ENCODE data around the gene GPR62.
A peak's percentile ranks its signal among the peaks of the same experiment; 100 is the strongest.

Gene GPR62

DNA sequence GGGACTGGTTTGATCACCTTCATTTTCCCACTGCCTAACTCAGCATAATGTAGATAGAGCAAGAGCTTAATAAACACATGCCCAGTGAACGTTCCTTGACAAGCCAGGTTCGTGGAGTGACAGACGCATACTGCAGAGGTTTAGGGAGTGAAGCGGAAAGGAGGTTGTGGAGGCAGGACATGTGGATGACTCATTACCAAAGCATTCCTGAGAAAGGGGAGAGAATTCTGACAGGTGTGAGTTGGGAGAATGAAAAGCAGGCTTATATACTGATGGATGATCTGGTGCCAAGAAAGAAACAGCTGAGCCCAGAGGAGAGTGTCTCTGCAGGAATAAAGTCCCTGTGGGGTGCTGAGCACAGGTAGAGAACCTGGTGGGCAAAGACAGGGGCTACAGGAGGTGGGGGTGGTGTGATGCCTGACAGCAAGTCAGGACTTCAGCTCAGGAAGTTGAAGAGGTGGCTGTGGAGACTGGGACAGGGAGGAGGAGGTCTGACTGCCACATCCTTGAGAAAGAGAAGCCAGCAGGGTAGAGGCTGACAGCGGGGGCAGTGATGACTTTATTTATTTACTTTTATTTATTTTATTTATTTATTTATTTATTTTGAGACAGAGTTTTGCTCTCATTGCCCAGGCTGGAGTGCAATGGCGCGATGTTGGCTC, 42.9 kb downstream of the GPR62 start:
- no peak overlapping the region for H3K9ac ChIP-seq (ENCODE audit: low read depth, low read length)
- H3K4me3 ChIP-seq (ENCODE audit: low read depth, low read length), result no peak overlapping the region
- H3K9me3 ChIP-seq (ENCODE audit: control insufficient read depth, insufficient read depth, low read length), result no peaks in the 10 kb centered on the region
- H3K27me3 ChIP-seq (ENCODE audit: control insufficient read depth, insufficient read depth, low read length), result no peaks in the 10 kb centered on the region
- peaks cover 23% of the 10 kb centered on the region for H3K4me1 ChIP-seq (ENCODE audit: control insufficient read depth, insufficient read depth, low read length)
- no peak overlapping the region for H3K27ac ChIP-seq (ENCODE audit: low read depth, low read length)
- H3K36me3 ChIP-seq (ENCODE audit: control insufficient read depth, insufficient read depth, low read length), result peaks cover 20% of the 10 kb centered on the region

- H3K9ac ChIP-seq (ENCODE audit: low read depth, low read length), result no peak overlapping the region
- no peaks in the 10 kb centered on the region for H3K9me3 ChIP-seq (ENCODE audit: control insufficient read depth, insufficient read depth, low read length)
- H3K36me3 ChIP-seq (ENCODE audit: control insufficient read depth, insufficient read depth, low read length), result peaks cover 14% of the 10 kb centered on the region
- H3K4me1 ChIP-seq (ENCODE audit: control insufficient read depth, insufficient read depth, low read length), result peaks cover 23% of the 10 kb centered on the region
- no peak overlapping the region for H3K4me3 ChIP-seq (ENCODE audit: low read depth, low read length)
- no peak overlapping the region for H3K27ac ChIP-seq (ENCODE audit: low read depth, low read length)
- H3K27me3 ChIP-seq (ENCODE audit: control insufficient read depth, insufficient read depth, low read length), result no peaks in the 10 kb centered on the region
These were observed 43.6 kb downstream of the GPR62 start for GRCh38 chr3:51998774-51999173.

DNA sequence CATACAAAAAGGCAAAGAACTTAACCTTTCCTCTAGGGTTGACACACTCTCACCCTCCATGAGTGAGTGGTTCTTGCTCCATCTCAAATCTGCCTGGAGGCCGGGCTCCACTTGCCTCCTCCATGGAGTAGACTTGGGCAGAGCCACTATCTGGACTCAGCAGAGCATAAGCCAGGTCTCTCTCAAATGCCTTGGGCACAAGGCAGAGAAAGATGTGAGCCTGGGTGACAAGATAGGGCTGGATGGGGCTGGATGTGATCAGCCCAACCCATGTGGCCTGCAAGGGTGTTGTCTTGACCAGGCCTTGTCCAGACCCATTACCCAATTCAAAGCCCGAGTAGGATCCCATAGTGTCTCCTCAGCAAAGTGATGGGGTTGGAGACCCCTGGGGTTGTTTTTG, 44.7 kb downstream of the GPR62 start:
- no peaks in the 10 kb centered on the region for H3K9me3 ChIP-seq (ENCODE audit: control insufficient read depth, insufficient read depth, low read length)
- no peaks in the 10 kb centered on the region for H3K27me3 ChIP-seq (ENCODE audit: control insufficient read depth, insufficient read depth, low read length)
- H3K4me1 ChIP-seq (ENCODE audit: control insufficient read depth, insufficient read depth, low read length), result peaks cover 15% of the 10 kb centered on the region
- H3K36me3 ChIP-seq (ENCODE audit: control insufficient read depth, insufficient read depth, low read length), result peaks cover 3% of the 10 kb centered on the region
- no peak overlapping the region for H3K9ac ChIP-seq (ENCODE audit: low read depth, low read length)
- H3K4me3 ChIP-seq (ENCODE audit: low read depth, low read length), result no peak overlapping the region
- H3K27ac ChIP-seq (ENCODE audit: low read depth, low read length), result no peak overlapping the region

- Histone ChIP-seq H3K27ac (ENCODE audit: low read depth, low read length) (no peak overlapping the region), H3K4me1 (ENCODE audit: control insufficient read depth, insufficient read depth, low read length) (peaks cover 30% of the 10 kb centered on the region)
These were observed 46.3 kb downstream of the GPR62 start for GRCh38 chr3:52001443-52001974.

GRCh38 chr3:52002748-52003147, 47.6 kb downstream of the GPR62 start:
- Histone ChIP-seq H3K4me3 (ENCODE audit: low read depth, low read length) (no peak overlapping the region), H3K4me1 (ENCODE audit: control insufficient read depth, insufficient read depth, low read length) (peaks cover 30% of the 10 kb centered on the region), H3K9me3 (ENCODE audit: control insufficient read depth, insufficient read depth, low read length) (no peaks in the 10 kb centered on the region), H3K36me3 (ENCODE audit: control insufficient read depth, insufficient read depth, low read length) (no peaks in the 10 kb centered on the region), H3K9ac (ENCODE audit: low read depth, low read length) (no peak overlapping the region), H3K27ac (ENCODE audit: low read depth, low read length) (no peak overlapping the region), H3K27me3 (ENCODE audit: control insufficient read depth, insufficient read depth, low read length) (no peaks in the 10 kb centered on the region)

More at GRCh38 chr3:52001443-52001974, 46.3 kb downstream of the GPR62 start:
- Histone ChIP-seq H3K27me3 (ENCODE audit: control insufficient read depth, insufficient read depth, low read length) (no peaks in the 10 kb centered on the region), H3K9ac (ENCODE audit: low read depth, low read length) (no peak overlapping the region), H3K36me3 (ENCODE audit: control insufficient read depth, insufficient read depth, low read length) (no peaks in the 10 kb centered on the region), H3K9me3 (ENCODE audit: control insufficient read depth, insufficient read depth, low read length) (no peaks in the 10 kb centered on the region), H3K4me3 (ENCODE audit: low read depth, low read length) (no peak overlapping the region)

DNA sequence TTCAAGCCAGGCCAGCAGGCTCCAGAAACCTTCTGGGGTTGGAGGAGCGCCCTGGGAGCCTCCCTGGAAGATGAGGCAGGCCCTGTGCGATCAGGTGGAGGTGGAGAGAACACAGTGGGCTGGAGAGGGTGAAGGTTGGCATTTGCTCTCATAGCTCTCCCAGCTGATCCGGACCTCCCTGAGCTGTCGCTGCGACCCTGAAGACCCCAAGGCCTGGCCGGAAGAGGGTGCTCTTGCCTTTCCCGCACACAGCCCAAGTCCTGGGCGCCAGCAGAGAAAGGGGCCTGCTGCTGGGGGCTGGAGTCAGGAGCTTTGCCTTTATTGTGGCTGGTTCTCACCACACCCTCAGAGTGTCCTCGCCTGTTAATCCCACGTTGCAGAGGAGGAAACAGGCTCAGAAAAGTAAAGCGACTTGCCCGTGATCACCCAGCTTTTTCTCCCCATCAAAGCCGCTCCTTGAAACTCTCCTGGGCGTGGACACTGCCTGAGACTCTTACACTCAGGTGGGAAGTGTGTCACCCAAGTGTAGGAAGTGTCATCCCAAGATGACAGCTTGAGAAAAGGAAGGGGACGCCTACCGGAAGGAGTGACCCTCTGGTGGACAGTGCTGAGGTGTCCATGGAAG, 49.1 kb downstream of the GPR62 start:
- H3K9ac ChIP-seq (ENCODE audit: low read depth, low read length), result no peak overlapping the region
- H3K4me3 ChIP-seq (ENCODE audit: low read depth, low read length), result no peak overlapping the region
- H3K36me3 ChIP-seq (ENCODE audit: control insufficient read depth, insufficient read depth, low read length), result no peaks in the 10 kb centered on the region
- no peak overlapping the region for H3K27ac ChIP-seq (ENCODE audit: low read depth, low read length)
- no peaks in the 10 kb centered on the region for H3K27me3 ChIP-seq (ENCODE audit: control insufficient read depth, insufficient read depth, low read length)
- peaks cover 26% of the 10 kb centered on the region for H3K4me1 ChIP-seq (ENCODE audit: control insufficient read depth, insufficient read depth, low read length)
- no peaks in the 10 kb centered on the region for H3K9me3 ChIP-seq (ENCODE audit: control insufficient read depth, insufficient read depth, low read length)

DNA sequence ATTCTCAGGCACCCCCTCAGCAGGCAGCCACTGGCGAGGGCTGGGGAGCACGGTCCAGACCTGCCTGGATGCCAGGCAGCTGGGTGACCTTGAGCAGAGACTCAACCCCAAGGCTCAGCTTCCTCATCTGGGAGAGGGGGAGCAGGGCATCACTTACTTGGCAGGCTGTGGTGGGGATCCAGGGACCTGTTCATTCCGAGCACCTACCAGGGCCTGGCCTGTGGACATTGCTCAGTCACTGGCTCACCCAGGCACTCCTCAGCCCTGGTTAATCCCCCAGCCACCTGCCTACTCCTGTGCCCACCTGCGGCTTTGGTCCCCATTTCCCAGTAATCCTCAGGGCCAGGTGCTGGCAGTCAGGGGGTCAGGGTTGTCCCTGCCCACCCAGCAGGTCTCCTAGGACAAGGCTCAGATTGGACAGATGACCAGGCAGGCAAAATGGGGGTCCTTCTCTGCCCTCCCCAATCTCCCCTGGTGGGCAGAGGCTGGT, 49.8 kb downstream of the GPR62 start:
- Histone ChIP-seq H3K9ac (ENCODE audit: low read depth, low read length) (no peak overlapping the region), H3K27ac (ENCODE audit: low read depth, low read length) (peak overlapping the region; percentile 87), H3K27me3 (ENCODE audit: control insufficient read depth, insufficient read depth, low read length) (no peaks in the 10 kb centered on the region), H3K4me3 (ENCODE audit: low read depth, low read length) (no peak overlapping the region), H3K4me1 (ENCODE audit: control insufficient read depth, insufficient read depth, low read length) (peaks cover 26% of the 10 kb centered on the region), H3K9me3 (ENCODE audit: control insufficient read depth, insufficient read depth, low read length) (no peaks in the 10 kb centered on the region), H3K36me3 (ENCODE audit: control insufficient read depth, insufficient read depth, low read length) (no peaks in the 10 kb centered on the region)

DNA sequence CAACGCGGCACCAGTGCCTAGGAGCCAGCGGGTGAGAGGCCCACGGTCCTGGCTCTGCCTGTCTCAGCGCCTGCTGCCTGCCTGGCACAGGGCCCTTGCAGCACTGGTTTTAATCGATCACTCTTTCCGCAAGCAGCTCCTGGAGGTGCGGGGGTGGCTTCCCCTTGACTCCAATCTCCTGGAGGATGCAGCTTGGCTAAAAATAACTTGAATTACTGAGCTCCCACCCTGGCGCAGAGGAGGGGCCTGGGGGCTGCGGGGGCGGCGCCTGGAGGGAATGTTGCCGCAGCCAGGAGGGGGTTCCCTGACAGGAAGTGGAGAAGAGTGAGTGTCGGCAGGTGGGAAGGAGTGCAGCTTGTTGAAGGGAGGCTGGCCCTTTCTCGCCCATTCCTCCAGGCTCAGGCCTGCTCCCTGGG, 50.4 kb downstream of the GPR62 start:
- Histone ChIP-seq H3K4me1 (ENCODE audit: control insufficient read depth, insufficient read depth, low read length) (peaks cover 26% of the 10 kb centered on the region), H3K9ac (ENCODE audit: low read depth, low read length) (no peak overlapping the region), H3K9me3 (ENCODE audit: control insufficient read depth, insufficient read depth, low read length) (no peaks in the 10 kb centered on the region), H3K36me3 (ENCODE audit: control insufficient read depth, insufficient read depth, low read length) (no peaks in the 10 kb centered on the region), H3K27ac (ENCODE audit: low read depth, low read length) (peak overlapping the region; percentile 87), H3K4me3 (ENCODE audit: low read depth, low read length) (peak overlapping the region; percentile 45), H3K27me3 (ENCODE audit: control insufficient read depth, insufficient read depth, low read length) (no peaks in the 10 kb centered on the region)

DNA sequence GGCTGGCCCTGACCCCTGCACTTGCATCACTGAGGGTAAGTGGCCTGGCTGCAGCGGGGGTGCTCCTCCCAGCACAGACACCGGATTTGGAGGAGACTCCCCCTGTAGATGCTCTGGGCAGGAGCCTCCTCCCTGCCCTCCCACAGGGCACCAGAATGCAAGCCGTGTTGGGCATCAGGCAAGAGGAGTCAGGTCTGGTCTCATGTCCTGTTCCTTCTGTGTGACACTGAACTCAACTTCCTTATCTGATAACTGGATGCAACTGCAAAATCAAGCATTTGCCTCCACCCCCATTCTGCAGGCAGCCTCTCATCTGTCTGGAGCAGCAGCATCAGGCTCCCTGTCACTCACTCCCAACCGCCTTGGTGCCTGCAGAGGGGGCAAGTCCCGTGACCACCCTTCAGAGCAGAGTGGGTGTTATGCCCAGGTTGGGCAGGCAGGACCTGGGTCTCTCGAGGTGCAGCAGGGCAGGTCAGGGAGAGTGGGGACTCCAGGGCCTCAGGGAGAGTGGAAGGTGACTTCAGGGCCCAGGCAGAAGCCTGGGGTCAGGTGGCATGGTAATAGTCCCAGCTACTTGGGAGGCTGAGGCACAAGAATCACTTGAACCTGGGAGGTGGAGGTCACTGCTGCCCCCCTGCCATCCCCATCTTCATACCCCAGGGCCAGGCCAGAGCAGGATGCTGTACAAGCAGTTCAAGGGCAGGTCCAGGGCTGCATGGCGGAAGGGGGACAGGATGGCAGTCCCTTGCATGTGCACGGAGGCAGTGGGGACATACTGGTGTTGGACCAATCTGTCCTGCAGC, 51.0 kb downstream of the GPR62 start:
- H3K4me1 ChIP-seq (ENCODE audit: control insufficient read depth, insufficient read depth, low read length), result peaks cover 26% of the 10 kb centered on the region
- H3K9ac ChIP-seq (ENCODE audit: low read depth, low read length), result no peak overlapping the region
- H3K27me3 ChIP-seq (ENCODE audit: control insufficient read depth, insufficient read depth, low read length), result no peaks in the 10 kb centered on the region
- H3K36me3 ChIP-seq (ENCODE audit: control insufficient read depth, insufficient read depth, low read length), result no peaks in the 10 kb centered on the region
- H3K4me3 ChIP-seq (ENCODE audit: low read depth, low read length), result peak overlapping the region; percentile 45
- H3K27ac ChIP-seq (ENCODE audit: low read depth, low read length), result peak overlapping the region; percentile 87
- no peaks in the 10 kb centered on the region for H3K9me3 ChIP-seq (ENCODE audit: control insufficient read depth, insufficient read depth, low read length)

DNA sequence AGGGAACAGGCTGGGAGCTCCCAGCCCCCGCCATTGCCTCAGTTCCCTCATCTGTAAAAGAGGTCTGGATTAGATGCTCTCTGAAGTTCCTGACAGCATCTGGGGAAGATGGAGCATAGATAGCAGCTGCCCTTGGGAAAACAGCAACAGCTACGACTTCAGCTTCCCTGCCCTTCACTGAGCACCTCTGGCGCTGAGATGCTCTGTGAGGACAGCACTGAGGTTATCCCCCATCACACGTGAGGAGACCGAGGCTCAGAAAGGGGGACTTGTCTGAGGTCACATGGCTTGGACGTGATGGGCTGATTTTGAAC, 51.6 kb downstream of the GPR62 start:
- H3K27me3 ChIP-seq (ENCODE audit: control insufficient read depth, insufficient read depth, low read length), result no peaks in the 10 kb centered on the region
- H3K9ac ChIP-seq (ENCODE audit: low read depth, low read length), result no peak overlapping the region
- no peak overlapping the region for H3K4me3 ChIP-seq (ENCODE audit: low read depth, low read length)
- H3K9me3 ChIP-seq (ENCODE audit: control insufficient read depth, insufficient read depth, low read length), result no peaks in the 10 kb centered on the region
- H3K36me3 ChIP-seq (ENCODE audit: control insufficient read depth, insufficient read depth, low read length), result no peaks in the 10 kb centered on the region
- peaks cover 26% of the 10 kb centered on the region for H3K4me1 ChIP-seq (ENCODE audit: control insufficient read depth, insufficient read depth, low read length)
- no peak overlapping the region for H3K27ac ChIP-seq (ENCODE audit: low read depth, low read length)

Data from HUES48 (cell line).